ENCODE data around the gene CYP2C18.

Gene CYP2C18

GRCh38 chr10:94780844-94781243 is 97.3 kb downstream of the CYP2C18 start:
- no peak overlapping the region for H3K4me3 ChIP-seq (ENCODE audit: low read length, poor library complexity, severe bottlenecking)
- H4K20me1 ChIP-seq (ENCODE audit: insufficient read depth, low read length, poor library complexity, severe bottlenecking) = no peaks in the 10 kb centered on the region
- no peak overlapping the region for H3K4me2 ChIP-seq (ENCODE audit: low read depth, low read length, poor library complexity, severe bottlenecking)
- no peaks in the 10 kb centered on the region for H3K9me2 ChIP-seq (replicated peaks; ENCODE audit: low read depth, low read length)
- no peak overlapping the region for H2AFZ ChIP-seq (ENCODE audit: low read length)
- no peaks in the 10 kb centered on the region for H3K4me1 ChIP-seq (ENCODE audit: insufficient read depth, low read length, poor library complexity, severe bottlenecking)
- H3K9ac ChIP-seq (ENCODE audit: low read depth, low read length, poor library complexity, severe bottlenecking) = no peak overlapping the region
- no peaks in the 10 kb centered on the region for H3K79me2 ChIP-seq (ENCODE audit: insufficient read depth, low read length)
- H3K36me3 ChIP-seq (ENCODE audit: insufficient read depth, low read length) = no peaks in the 10 kb centered on the region
- no peaks in the 10 kb centered on the region for H3K9me3 ChIP-seq (ENCODE audit: insufficient read depth, low read depth, low read length)
- no peaks in the 10 kb centered on the region for H3F3A ChIP-seq (ENCODE audit: low read depth)
- H3K27me3 ChIP-seq (ENCODE audit: insufficient read depth, low read length, poor library complexity, severe bottlenecking) = no peaks in the 10 kb centered on the region
- TF ChIP-seq EZH2phosphoT487 (IDR thresholded peaks at IDR 0.05; ENCODE audit: borderline replicate concordance) = no peak
- no peak for TF ChIP-seq CTCF (conservative IDR thresholded peaks at IDR 0.05; ENCODE audit: low read length)

- no peak overlapping the region for H3K4me3 ChIP-seq (ENCODE audit: low read length, poor library complexity, severe bottlenecking)
- H3K79me2 ChIP-seq (ENCODE audit: insufficient read depth, low read length) = no peaks in the 10 kb centered on the region
- no peak overlapping the region for H2AFZ ChIP-seq (ENCODE audit: low read length)
- no peaks in the 10 kb centered on the region for H3F3A ChIP-seq (ENCODE audit: low read depth)
- H3K4me2 ChIP-seq (ENCODE audit: low read depth, low read length, poor library complexity, severe bottlenecking) = no peak overlapping the region
- no peaks in the 10 kb centered on the region for H3K4me1 ChIP-seq (ENCODE audit: insufficient read depth, low read length, poor library complexity, severe bottlenecking)
- TF ChIP-seq CTCF (conservative IDR thresholded peaks at IDR 0.05; ENCODE audit: low read length) (no peak), EZH2phosphoT487 (IDR thresholded peaks at IDR 0.05; ENCODE audit: borderline replicate concordance) (no peak)
- no peaks in the 10 kb centered on the region for H3K36me3 ChIP-seq (ENCODE audit: insufficient read depth, low read length)
- H3K9me3 ChIP-seq (ENCODE audit: insufficient read depth, low read depth, low read length) = no peaks in the 10 kb centered on the region
- no peaks in the 10 kb centered on the region for H3K27me3 ChIP-seq (ENCODE audit: insufficient read depth, low read length, poor library complexity, severe bottlenecking)
- H3K9me2 ChIP-seq (replicated peaks; ENCODE audit: low read depth, low read length) = no peaks in the 10 kb centered on the region
- H3K9ac ChIP-seq (ENCODE audit: low read depth, low read length, poor library complexity, severe bottlenecking) = no peak overlapping the region
- H4K20me1 ChIP-seq (ENCODE audit: insufficient read depth, low read length, poor library complexity, severe bottlenecking) = no peaks in the 10 kb centered on the region
These were observed 100.7 kb downstream of the CYP2C18 start for GRCh38 chr10:94784256-94784655.

GRCh38 chr10:94785211-94785610 is 101.7 kb downstream of the CYP2C18 start:
- no peaks in the 10 kb centered on the region for H3K4me1 ChIP-seq (ENCODE audit: insufficient read depth, low read length, poor library complexity, severe bottlenecking)
- no peaks in the 10 kb centered on the region for H3K36me3 ChIP-seq (ENCODE audit: insufficient read depth, low read length)
- no peaks in the 10 kb centered on the region for H3K9me3 ChIP-seq (ENCODE audit: insufficient read depth, low read depth, low read length)
- H3K4me3 ChIP-seq (ENCODE audit: low read length, poor library complexity, severe bottlenecking) = no peak overlapping the region
- no peak overlapping the region for H2AFZ ChIP-seq (ENCODE audit: low read length)
- H3K27me3 ChIP-seq (ENCODE audit: insufficient read depth, low read length, poor library complexity, severe bottlenecking) = no peaks in the 10 kb centered on the region
- TF ChIP-seq CTCF (conservative IDR thresholded peaks at IDR 0.05; ENCODE audit: low read length) (no peak), EZH2phosphoT487 (IDR thresholded peaks at IDR 0.05; ENCODE audit: borderline replicate concordance) (no peak)
- no peaks in the 10 kb centered on the region for H4K20me1 ChIP-seq (ENCODE audit: insufficient read depth, low read length, poor library complexity, severe bottlenecking)
- no peaks in the 10 kb centered on the region for H3F3A ChIP-seq (ENCODE audit: low read depth)
- no peak overlapping the region for H3K9ac ChIP-seq (ENCODE audit: low read depth, low read length, poor library complexity, severe bottlenecking)
- no peaks in the 10 kb centered on the region for H3K9me2 ChIP-seq (replicated peaks; ENCODE audit: low read depth, low read length)
- no peak overlapping the region for H3K4me2 ChIP-seq (ENCODE audit: low read depth, low read length, poor library complexity, severe bottlenecking)
- no peaks in the 10 kb centered on the region for H3K79me2 ChIP-seq (ENCODE audit: insufficient read depth, low read length)
